IPS-18c (cell line): ENCODE data around the gene PITPNM3.
"Not testable (repeated sequence)": the region's sequence is repeated elsewhere in the genome, so short reads cannot be mapped to it uniquely, and the experiment has no call there.

Source experiments
- H3K4me3 ChIP-seq: 2 replicates; pipeline ENCODE4 v1.7.0; 2013; ENCODE audit warnings: low read depth, mild to moderate bottlenecking, low read length, moderate library complexity; ENCODE audit not compliant: insufficient read depth
- H3K9me3 ChIP-seq: one replicate; pipeline ENCODE4 v1.6.1; 2013; ENCODE audit warnings: mild to moderate bottlenecking, low read length, moderate library complexity; ENCODE audit not compliant: control insufficient read depth, insufficient read depth

The PITPNM3 gene

DNA sequence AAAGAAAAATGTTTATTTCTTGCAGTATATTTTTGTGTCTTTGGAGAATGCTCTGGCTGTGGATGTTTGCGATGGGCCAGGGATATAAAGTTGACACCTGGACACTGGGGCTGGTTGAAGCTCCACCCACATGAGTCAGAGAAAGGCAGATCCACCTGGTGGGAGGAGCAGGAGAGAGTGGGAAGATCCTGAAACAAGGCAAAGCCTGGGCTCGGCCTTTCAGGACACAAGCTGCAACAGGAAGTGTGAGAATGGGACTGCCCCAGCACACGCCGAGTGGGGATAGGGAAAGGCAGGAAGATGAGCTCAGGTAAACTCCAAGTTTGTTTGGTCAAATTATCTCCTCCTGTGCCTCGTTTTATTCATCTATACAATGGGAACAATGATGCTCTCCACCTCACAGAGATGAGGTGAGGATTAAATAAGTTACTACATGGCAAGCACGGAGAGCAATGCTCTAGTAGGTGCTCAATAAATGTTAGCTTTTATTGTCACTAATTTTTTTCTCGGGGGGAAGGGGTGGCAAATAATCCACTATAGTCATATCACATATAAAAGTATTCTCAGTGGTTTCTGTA, 21.4 kb upstream of the PITPNM3 start:
- H3K9me3 ChIP-seq: no peaks in the 10 kb centered on the region
- no peak overlapping the region for H3K4me3 ChIP-seq

DNA sequence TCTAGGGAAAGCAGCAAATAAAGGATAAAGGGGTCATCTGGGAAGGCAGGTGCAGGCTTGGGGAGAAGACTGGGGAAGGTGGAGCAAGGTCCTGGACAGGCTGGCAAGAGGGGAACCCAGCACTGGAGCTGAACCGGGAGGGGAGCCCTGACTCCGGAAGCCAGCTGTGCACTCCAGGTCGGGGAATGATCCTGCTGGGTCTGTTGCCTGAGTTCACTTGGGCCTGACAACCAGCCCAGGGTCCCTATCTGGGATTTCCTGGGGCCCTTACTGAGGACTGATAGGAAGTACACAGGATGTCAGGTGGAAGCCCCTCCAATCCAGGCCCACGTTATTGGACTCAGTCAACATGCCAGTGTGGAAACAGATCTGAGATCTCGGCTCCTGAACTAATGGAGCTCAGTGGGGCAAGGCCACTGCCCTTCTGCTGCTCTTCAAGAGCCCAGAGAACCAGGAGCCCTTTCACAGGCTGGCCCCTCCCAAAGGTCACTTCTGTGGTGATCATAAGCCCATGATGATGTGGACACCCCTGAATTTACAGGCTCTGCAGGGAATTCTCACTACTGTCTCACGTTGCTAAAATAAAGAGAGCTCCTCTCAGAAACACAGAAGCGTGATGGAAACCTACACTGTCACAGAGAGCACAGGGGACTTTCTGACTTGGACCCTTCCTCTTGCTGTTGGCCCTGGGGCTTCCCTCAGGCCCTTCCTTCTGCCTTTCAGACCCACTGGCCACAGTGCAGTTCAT, 19.9 kb upstream of the PITPNM3 start:
- no peaks in the 10 kb centered on the region for H3K9me3 ChIP-seq
- no peak overlapping the region for H3K4me3 ChIP-seq

DNA sequence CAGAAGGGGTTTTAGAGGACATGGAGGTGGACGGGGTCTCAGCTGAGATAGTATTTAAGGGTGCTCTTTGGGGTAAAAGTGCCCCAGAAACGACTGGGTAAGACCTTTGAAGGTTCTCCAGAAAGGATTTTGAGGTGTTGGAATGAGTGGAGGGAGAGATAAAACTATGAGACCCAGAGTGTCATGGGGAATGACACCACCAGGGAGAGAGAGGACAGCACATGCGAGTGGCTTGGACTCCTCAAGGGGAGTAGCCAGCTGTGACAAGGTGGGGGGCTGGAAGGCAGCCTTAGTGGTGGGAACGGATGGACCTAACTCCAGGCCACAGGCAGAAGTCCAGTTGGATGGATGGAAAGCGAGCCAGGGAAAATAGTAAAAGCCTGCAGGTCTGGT, 19.2 kb upstream of the PITPNM3 start:
- no peaks in the 10 kb centered on the region for H3K9me3 ChIP-seq
- no peak overlapping the region for H3K4me3 ChIP-seq

DNA sequence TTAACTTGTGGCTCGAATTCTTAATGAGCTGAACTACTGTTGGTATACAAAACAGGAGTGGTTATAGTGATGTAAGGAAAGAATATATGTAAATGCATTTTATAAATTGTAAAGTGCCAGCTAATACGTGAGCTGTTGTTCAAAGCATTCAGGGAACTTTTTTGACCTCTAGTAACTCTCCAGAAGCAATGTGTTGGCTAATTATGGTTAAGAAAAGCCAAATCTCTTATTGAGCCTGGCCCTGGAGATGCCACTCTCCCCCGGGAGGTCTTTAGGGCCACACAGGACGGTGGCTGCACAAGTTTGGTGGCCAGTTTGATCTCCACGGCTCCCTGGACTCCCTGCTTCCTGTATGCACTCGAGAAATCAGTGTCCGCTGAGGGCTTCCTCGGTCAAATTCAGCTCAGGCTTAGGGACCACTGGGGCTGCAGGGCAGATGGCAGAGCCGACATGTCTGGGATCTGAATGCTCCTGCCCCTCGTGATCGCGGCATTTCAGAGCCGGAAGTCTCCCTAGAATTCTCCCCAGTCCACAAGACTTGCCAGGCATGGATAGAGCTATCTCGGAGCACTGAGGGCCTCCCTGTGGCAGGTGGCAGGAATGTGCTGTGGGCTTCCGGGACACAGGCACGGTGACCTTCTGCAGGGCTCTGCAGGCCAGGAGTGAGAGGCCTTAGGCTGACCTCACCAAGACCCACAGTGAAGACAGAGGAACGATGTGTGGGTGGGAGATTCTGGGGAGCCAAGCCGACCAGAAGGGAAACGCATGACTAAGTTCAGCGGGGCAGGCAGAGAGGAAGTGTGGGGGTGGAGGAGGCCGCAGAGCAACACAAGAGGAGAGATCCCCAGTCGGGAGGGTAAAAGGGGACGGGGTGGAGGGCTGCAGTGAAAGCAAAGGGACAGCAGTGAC, 18.6 kb upstream of the PITPNM3 start:
- Histone ChIP-seq H3K9me3 (peaks cover under 1% of the 10 kb centered on the region), H3K4me3 (no peak overlapping the region)

DNA sequence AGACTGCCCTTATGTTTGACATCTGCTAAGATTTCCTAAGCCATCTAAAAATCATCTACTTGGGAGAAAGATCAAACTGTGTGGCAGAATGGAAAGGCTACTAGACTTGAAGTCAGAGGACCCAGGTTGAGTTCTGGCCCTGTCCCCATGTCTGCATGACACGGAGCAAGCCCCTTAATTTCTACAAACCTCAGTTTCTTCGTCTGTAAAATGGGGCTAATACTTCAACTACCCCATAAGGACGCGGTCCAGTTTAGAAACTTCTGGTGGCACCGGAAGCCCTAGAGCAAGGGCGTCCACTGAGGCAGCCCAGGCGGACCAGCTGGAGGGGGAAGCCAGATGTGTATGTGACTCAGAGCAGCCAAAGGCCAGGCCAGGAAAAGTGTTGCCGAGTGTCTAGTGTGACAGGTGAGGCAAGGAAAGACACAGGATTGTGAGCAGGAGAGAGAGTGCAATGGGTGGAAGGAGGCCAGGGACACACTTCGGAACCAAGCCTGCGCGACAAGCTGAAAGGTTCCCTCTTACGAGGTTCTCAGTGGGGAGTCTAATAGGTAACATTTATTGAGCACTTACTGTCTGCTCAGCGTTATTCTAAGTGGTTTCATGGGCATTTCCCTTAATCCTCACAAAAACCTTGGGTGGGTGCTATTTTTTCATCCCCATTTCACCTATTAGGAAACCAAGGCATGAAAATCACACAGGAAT, 17.8 kb upstream of the PITPNM3 start:
- H3K4me3 ChIP-seq: no peak overlapping the region
- peaks cover 2% of the 10 kb centered on the region for H3K9me3 ChIP-seq

DNA sequence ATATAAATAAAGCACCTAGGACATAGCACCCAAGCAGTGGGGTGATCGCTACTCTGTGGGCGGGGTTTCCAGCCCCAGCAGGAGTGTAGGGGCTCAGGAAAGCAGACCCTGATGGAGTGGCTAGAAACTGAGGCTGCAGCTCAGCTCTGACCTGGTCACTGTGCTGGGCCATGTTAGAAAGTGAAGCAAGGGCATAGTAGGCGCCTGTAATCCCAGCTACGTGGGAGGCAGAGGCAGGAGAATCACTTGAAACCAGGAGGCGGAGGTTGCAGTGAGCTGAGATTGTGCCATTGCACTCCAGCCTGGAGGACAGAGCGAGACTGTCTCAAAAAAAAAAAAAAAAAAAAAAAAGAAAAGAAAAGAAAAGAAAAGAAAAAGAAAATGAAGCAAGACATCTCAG, 17.1 kb upstream of the PITPNM3 start:
- H3K4me3 ChIP-seq, H3K9me3 ChIP-seq: not testable (repeated sequence)

DNA sequence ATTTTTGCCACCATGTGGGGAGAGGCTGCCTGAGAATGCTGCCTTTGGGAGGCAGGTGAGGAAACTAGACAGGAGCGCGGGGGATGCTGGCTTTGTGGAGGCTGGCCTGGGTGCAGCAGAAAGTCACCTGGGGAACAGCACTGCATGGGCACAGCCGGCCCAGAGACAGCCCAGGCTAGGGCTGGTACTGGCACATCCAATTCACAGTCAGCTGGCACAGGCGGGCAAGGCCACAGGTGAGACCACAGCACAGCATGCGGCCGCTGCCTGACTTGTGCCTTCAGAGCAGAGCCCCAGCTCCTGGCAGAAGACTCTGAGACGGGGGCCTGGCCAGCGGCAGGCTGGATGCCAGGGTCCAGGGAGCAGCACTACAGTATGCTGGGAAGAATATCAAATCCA, 16.6 kb upstream of the PITPNM3 start:
- peaks cover 2% of the 10 kb centered on the region for H3K9me3 ChIP-seq
- H3K4me3 ChIP-seq: no peak overlapping the region

DNA sequence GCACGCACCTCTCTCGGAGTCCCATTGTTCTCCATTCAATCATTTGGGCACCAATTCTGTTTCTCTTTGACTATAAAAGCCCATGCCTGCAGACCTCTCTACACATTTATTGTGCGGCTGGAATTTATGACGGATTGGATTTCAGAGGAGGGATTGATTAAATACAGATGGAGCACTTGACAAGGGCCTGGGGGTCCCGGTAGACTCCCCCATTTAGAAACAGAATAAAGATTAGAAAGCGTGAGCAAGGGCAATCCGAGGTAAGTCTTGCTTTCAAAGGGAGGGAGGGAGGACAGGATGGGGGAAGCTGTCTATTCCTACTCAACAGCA, 15.1 kb upstream of the PITPNM3 start:
- no peak overlapping the region for H3K4me3 ChIP-seq
- H3K9me3 ChIP-seq: peaks cover 2% of the 10 kb centered on the region

DNA sequence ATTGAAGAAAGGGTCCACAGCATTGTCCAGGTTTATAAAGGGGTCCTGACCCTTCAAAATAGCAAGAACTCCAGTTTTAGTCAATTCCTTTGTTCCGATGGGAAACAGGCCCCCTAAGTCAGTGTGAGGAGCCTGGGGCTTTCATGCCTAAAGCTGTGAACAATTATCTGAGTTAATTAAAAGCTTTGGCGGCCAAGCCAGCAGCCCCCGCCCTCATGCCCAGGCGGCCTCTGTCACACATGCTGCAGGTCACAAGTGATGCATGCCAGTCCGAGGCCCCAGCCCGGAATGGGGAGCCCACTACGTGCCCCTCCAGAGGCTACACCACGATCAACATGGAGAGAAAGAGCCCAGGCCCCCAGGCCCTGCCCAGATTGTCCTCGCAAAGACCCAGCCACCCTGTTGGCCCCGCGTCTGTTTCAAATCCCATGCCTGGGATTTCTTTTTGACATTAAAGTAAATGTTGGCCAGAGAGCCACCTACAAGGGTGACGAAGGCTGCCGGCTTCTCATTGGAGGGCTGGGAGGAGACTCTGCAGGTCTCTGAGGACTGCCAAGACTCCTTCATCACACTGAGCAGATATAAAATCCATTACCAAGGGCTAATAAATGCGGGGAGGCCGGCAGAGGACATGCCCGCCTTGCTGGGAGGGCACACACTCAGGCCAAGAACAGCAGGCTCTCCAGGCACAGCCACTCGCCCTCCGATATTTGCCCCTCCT, 14.5 kb upstream of the PITPNM3 start:
- peaks cover 2% of the 10 kb centered on the region for H3K9me3 ChIP-seq
- no peak overlapping the region for H3K4me3 ChIP-seq

DNA sequence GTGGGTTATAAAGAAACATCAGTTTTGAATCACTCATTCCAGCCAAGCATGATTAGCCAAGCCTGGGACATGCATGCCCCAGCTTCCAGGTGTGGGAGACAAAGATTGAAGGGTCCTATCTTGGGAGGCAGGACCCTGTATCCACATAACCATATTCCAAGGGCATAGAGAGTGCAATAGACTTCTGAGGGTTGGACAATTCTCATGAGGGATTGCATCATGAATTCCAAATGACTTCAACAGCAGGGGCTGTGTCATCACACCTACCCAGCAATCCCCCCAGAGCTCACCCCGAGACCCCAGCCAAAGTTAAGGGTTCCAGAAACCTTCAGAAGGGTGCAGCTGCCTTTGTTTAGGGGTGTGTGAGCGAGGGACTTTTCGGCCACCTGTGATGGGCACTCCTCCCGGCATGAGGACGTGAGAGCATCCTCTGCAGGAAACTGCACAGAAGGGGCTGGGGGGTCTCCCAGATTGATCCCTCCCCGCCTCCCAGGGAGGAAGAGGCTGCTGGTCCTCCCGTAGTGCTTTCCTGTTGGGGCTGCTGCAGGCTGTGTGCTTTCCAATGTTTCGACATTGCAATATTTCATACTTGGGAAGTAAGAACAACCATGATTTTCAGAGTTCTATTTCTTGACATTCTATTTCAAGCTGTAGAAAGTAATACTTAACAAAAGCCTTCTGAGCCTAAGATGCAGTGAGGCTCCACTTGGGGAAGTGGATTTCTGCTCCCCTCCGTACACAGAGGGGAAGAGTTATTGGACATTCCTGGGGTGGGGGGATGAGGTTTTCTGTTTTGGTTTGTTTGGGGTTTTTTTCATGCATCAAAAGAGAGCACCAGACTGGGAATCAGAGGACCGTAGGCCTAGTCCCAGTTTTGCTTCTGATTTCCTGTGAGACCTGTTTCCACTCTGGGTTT, 13.3 kb upstream of the PITPNM3 start:
- Histone ChIP-seq H3K9me3 (peaks cover 2% of the 10 kb centered on the region), H3K4me3 (no peak overlapping the region)

DNA sequence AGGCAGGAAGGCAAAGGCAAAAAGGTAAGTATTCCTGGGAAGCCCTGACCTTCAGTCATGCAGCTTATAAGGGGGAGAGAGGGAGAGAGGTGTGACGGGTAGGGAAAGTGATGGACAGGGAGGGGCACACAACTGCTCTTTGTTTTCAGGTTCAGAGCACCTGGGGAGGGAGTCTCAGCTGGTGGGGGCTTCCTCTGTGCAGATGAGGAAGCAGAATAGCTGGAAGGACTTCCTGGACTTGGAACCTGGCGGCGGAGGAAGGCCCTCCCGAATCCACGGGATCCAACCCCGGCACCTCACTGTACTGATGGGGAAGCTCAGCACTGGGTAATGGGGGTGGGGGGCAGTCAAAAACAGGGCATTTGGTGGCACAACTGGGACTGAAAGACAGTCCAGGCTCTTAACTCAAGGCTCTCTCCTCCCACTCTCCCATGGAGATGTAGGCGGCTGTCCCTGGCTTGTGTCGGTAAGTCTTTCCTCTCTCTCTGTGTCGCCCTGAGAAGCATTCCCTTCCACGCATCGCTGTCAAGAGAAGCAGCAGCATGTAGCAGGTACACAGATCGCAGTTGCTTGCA, 11.9 kb upstream of the PITPNM3 start:
- no peak overlapping the region for H3K4me3 ChIP-seq
- peaks cover 2% of the 10 kb centered on the region for H3K9me3 ChIP-seq

DNA sequence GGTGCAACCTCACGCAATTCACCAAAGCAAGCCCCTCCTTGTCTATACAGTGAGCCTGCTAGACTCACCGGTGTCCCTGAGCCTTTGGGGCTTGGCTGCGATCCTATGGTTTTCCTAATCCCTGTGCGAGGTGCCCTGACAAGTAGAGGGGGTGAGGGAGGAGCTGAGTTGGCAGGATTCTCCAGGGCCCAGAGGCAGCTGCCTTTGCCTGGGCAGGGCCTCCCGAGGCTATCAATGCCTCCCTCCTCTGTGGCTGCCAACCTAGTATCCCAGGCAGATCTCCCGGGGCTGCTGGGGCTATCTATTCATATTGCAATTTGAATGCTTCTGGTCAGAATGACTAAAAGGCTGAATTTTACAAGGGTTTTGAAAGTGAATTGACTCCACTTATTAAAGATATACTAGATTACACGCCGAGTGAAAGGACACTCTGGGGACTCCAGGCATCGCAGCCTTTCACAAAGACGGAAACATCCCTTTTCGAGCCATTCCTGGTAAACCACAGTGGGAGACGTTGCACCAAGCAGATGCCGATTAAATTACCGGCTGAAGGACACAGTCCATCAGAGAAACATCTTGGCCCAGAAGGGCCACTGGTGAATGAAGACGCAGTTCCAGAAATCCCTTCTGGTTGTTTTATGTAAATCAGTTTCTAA, 11.3 kb upstream of the PITPNM3 start:
- H3K4me3 ChIP-seq: no peak overlapping the region
- peaks cover 2% of the 10 kb centered on the region for H3K9me3 ChIP-seq

DNA sequence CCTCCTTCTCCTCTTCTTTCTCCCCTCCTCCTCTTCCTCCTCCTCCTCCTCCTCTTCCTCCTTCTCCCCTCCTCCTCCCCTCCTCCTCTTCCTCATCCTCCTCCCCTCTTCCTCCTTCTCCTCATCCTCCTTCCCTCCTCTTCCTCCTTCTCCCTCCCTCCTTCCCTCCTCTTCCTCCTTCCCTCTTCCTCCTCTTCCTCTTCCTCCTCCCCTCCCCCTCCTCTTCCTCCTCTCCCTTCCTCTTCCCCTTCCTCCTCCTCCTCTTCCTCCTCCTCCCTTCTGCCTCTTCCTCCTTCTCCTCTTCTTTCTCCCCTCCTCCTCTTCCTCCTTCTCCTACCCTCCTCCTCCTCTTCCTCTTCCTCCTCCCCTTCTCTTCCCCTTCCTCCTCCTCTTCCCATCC, 5.1 kb upstream of the PITPNM3 start:
- H3K9me3 ChIP-seq: no peaks in the 10 kb centered on the region
- no peak overlapping the region for H3K4me3 ChIP-seq

DNA sequence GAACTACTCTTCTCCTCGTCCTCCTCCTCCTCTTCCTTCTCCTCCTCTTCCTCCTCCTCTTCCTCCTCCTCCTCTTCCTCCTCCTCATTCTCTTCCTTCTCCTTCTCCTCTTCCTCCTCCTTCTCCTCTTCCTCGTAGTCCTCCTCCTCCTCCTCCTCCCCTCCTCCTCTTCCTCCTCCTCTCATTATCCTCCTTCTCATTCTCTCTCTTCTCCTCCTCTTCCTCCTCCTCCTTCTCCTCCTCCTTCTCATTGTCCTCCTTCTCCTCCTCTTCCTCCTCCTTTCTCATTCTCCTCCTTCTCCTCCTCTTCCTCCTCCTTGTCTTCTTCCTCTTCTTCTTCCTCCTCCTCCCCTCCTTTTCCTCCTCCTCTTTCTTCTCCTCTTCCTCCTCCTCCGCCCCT, 4.1 kb upstream of the PITPNM3 start:
- H3K9me3 ChIP-seq: no peaks in the 10 kb centered on the region

DNA sequence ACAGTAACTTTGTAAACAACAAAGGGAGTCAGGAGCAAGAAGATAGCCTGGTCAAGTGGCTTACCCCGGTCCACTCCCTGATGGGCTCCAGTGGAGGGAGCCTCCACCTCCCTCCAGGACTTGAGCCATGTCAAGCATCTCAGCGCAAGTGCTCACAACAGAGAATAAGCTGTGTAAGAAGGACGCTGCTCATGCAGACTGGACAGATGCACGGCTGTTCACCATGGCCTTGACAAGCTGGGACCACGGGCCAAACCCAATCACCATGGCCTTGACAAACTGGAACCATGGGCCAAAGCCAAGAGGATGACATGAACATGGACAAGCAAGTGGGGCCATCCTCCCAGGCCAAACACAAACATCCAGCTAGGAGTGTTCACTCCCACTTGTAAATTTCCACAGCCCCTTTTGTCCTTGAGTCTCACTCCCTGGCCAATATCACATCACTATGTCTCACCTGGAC, 3.4 kb upstream of the PITPNM3 start:
- Histone ChIP-seq H3K9me3 (no peaks in the 10 kb centered on the region), H3K4me3 (no peak overlapping the region)

More for the DNA sequence above, 4.1 kb upstream of the PITPNM3 start:
- H3K4me3 ChIP-seq: no peak overlapping the region
